ENCODE results near the gene GLCE.
"Not testable (repeated sequence)": the region's sequence is repeated elsewhere in the genome, so short reads cannot be mapped to it uniquely, and the experiment has no call there.

The GLCE gene

DNA sequence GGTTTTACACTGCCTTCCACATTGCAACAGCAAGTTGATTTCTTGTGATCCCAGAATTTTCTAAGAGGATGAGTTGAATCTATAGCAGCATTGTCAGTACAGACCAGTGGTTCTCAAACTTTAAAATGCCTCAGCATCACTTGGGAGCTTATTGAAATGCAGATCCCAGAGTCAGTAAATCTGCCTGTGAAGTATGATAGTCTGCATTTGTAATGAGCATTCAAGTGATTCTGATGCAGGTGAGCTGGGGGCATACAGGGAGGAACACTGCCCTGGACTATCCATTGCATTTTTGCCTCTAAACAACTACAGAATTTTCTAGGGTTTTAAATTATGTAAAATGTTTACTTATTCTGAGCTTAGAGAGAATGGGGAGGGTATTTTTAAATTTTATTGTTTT is 110.8 kb downstream of the GLCE start:
- no peak for DNase-seq

DNA sequence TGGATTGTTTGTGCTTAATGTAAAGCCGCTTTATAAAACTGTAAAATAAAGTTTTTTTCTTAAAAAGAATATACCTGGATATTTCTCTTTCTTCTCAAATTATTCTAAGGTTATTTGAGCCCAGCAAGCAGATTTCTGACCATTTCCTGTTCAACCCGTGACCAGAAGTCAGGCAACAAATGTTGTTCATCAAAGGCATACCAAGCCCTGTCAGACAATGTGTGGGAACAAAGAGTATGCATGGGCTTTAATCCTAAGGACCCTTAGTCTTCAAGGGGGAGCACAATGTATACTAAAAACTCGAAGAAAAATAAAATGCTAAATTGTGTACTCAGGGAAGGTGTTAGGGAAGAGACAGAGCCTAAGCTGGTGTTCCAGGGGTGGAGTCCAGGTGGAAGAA is 111.7 kb downstream of the GLCE start:
- DNase-seq, result no peak

DNA sequence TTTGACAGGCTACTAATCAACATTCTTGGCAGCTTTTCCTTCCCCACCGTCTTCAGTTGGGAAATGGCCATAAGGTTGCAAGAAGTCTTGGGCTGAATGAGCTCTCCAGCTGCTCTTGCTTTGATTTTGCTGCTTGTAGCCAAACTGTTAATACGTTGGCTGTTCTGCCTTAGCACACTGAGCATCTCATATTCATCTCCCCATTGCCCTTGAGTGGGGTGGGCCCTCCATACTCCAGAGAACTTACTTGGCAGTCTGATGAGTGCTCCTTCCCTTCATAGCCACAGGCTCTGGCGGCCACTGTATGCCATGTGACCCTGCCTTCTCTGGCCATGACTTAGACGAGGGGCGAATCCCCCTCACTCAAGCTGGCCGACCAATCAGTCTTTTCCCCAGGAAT is 112.5 kb downstream of the GLCE start:
- DNase-seq, result no peak

DNA sequence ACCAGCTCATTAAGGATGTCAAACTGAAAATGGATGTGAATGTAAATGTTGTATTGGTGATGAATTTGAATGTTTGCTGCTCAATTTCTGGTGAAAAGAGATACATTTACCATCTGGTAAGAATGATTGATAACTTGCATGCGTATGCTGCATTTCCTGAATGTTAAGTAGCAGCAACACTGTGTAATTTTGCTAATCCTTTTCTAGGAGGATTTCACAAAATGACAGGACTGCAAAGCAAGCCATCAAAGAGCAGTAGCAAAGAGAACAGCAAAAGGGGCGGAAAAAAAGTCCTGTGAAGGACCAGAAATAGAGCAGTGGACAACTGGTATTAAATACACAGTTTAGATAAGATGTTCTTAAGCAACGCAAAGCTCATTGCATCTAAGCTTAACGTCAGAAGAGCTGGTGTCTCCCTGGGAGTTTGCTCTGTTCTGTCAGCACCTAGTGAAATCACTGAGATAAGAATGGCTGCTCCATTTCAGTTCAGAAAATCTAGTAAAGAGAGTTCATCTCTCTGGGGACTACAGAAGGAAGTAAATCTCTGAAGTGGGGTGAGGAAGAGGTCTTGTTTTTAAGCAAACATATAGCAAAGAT is 114.7 kb downstream of the GLCE start:
- no peak for DNase-seq

DNA sequence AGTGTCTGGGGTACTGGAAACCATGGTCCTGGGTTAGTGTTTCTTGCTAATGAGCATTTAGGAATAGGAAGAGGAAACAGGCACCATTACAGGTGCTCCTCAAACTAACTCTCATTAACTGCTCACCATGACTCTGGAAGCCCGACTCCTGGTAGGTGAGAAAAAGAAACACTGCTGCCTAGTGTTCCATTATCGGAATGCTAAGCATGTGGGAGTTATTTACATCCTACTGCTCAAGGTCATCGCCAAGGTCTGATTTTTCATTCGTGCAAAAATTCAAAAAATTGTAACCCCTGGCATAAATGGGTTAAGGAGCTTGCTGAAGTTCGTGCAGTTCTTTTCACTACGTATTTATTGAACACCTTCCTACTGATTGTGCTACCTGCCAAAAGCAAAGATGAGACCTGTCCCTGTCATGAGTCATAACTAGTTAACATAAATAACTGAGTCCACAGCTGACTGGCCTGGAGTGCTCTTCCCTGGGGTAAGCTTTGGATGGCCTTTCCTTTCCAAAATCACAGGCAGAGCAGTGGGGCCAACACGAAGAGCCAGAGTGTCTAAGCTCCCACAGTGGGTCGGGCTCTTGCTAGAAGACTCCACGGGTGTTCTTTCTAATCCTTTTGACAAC is 115.6 kb downstream of the GLCE start:
- no peak for DNase-seq

DNA sequence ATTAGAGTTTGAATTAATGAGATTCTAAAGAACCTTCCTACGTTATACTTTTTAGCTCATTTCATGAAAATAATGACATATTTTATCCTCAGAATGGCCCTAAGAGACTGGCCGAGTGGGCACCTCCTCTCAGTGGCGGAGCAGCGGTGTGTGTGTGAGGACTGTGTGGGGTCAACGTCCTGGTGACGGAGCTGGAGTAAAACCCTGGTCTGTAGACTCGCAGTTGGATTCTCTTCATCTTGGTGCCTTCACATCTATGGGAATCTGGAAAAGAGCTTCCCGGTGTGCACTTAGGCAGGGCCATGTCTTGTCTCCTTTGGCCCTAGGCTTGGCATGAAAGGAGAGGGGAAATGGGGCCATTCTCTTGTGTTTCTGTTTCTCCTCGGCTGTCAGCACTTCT is 116.9 kb downstream of the GLCE start:
- no peak for DNase-seq

DNA sequence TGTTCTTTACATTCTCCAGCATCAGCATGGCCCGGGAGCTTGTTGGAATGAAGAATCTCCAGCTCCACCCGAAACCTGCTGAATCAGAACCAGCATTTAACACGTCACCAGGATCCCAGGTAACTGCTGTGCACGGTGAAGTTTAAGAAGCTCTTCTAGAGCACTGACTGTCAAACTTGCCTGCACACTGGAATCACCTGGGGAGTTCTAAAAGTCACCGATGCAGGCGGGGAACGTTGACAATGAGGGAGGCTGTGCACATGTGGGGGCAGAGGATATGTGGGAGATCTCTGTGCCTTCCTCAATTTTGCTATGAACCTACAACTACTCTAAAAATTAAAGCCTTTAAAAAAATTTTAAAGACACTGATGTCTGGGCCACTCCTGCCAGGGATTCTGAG is 119.2 kb downstream of the GLCE start:
- DNase-seq, result no peak

DNA sequence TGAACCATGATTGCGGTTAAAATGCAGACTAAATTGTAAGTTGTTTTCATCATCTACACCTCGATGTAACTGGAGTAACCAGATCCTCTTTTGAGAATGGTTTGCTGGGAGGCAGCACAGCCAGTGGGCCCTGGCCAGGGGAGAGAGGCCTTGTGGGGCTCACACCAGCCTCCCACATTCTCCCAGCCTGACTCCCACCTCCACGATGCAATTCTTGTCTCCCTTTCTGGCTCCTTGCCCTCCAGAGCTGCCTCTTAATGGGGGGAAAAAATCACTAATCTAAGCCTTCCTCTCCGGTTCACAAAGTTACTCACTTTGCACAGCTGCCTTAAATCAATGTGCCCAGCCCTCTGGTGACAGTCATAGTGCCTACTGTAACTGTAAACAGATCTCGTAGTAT is 120.3 kb downstream of the GLCE start:
- no peak for DNase-seq

DNA sequence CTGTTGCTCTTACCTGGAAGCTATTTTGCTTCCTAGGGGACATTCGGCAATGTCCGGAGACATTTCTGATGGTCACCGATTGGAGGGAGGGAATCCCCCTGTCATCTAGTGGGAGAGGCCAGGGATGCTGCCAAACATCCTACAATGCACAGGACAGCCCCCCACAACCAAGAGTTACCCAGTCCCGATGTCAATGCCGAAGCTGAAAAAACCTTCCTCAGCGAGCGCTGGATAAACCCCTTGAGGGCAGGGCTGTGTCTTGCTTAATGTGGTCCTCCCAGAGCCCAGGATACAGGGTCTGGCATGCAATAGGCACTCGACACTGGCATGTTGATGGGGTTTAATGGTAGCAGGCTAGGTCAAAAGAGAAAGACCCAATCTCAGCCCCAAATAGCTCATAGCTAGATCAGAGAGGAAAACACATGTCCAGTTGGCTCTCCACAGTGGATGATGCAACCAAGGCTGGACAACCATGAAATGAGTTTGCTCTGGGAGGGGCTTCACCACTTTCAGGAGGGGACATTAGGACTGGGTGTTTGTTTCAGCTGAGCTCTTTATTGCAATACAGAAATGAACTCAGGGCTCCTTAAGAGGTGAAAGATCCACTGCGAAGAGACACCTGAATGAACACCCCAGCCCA is 121.8 kb downstream of the GLCE start:
- no peak for DNase-seq

DNA sequence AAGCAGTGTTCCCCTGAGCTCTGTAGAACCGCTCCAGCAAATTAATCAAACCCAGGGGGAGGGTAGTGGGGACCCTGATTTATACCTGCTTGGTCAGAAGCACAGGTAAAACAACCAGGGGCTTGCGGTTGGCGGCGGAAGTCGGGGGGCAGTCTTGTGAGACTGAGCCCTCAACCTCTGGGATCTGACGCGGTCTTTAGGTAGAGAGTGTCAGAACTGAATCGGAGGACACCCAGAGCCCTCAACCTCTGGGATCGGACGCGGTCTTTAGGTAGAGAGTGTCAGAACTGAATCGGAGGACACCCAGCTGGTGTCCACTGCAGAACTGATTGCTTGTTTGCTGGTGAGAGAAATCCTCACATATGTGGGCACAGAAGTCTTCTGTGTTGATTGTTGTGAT is 125.4 kb downstream of the GLCE start:
- DNase-seq, result no peak

DNA sequence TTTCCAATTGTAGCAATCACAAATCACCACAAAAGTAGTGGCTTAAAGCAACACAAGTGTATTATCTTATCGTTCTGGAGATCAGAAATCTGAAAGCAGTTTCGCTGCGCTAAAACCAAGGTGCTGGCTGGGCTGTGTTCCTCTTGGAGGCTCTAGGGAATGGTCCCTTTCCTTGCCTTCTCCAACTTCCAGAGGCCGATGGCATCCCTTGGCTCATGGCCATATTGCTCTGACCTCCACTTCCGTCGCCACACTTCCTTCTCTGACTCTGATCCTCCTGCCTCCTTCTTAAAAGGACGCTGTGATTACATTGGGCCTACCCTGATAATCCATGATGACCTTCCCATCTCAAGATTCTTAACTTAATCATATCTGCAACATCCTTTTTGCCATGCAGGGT is 127.6 kb downstream of the GLCE start:
- no peak for DNase-seq

DNA sequence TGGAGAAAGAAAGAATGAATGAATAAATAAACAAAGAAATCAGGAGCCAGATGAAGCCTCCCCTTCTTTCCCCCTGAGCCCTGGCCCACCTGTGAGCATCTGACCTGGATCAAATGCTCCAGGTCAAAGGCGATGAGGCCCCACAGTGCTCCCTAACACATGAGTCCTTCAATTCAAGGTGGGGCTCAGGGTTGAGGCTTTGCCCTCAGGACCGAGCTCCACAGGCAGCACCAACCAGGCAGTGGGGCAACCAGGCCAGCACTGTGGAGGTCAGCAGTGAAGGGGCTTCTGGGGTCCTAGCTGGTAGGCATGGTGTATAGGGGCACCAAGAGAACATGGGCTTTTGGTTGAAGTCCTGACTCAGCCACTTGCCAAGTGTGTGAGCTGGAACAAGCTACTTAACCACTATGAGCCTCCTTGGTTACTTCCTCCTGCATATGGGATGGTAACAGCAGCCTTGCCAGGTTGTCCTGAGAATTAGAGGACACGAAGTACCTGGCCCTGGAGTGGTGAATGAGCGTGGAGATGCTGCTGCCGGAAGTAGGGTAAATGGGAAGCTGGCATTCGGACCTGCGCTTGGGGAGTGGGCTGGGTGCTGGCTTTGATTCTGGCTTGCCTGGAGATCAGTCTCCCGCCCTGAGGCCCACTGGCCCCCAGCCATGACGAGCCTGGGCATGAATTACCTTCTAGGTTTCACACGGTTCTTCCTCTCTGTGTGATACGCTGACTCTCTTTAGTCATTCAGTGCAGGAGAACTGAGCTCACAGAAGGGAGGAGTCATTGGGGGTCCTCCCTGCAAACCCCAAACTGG is 128.3 kb downstream of the GLCE start:
- no peak for DNase-seq

DNA sequence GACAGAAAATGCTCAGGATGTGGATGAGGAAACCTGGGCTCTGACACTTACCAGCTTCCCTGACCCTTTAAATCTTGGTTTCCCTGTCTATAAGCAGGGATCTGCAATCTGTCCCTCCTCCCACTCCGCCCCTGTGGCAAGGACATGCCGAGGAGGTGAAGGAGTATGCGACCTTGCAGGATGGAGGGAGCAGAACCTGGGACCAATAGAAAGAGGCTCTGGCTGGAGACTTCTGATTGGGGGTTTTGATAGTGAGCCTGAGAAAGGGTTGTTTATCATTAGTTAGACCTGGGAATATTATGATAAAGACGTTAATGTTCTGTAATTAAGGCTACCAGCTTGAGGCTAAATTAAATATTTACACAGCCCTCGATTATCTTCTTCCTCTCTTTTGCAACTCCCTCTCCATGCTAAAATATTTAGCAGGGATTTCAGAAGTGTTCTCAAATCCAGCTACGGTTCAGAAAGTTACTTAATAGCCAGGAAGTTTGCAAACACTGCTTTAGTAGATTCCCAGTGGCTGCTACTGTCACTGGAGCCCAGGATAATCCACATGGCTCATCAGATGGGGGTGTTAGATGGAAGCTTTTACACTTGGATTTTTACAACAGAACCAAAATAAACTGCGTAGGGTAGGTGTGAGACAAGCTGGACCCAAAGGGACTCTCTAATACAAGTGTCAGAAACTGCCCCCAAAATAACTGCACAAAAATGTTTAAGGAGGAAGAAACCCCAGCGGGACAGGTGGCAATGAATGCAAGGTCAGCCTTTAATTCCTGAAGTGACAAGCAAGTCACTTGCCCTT is 129.1 kb downstream of the GLCE start:
- DNase-seq, result no peak

DNA sequence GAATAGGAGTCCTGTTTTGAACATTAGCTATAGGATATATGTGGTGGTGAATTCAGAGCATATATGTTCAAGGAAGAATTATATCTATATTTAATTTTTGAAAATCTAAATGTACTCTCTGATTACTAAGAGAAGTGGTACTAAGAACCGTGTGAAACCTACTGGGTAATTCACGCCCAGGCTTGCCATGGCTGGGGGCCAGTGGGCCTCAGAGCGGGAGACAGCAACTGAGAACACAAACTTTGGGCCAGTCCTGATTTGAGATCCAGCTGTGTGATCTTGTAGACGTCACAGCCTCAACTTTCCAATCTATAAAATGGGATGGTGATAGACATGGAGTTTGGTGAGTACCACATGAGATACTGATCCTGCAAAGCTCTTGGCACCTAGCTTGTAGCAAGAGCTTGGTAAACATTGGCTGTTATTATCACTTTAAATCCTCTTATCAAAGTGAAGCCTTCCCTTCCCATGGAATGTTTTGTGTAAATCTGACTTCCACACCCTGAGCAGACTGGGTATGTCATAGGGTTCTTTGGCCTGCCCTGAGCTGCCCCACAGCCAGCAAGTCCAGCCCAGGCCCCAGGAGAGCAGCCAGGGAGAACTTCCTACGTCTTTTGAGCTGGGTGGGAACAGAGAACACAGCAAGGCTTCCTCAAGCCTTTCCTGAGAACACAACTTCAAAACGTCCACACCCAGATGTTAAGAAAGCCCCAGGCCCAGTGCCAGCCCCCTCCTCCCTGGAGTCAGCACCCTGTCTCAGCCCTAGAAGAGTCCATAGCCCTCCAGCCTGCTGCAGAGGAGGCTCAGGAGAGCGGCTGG is 130.1 kb downstream of the GLCE start:
- DNase-seq, result no peak

DNA sequence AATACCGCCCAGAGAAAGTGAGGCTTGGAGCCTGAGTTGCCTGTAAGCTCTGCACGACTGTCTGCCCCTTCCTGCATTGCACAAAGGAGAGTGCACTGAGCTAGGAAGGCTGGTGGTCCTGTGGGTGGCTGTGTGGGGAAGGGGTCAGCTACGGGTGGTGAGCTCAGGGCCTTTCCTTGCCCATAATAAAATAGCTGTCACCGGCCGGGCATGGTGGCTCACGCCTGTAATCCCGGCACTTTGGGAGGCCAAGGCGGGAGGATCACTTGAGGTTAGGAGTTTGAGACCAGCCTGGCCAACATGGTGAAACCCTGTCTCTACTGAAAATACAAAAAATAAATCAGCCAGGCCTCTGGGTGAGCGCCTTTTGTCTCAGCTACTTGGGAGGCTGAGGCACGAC is 131.2 kb downstream of the GLCE start:
- not testable (repeated sequence) for DNase-seq

DNA sequence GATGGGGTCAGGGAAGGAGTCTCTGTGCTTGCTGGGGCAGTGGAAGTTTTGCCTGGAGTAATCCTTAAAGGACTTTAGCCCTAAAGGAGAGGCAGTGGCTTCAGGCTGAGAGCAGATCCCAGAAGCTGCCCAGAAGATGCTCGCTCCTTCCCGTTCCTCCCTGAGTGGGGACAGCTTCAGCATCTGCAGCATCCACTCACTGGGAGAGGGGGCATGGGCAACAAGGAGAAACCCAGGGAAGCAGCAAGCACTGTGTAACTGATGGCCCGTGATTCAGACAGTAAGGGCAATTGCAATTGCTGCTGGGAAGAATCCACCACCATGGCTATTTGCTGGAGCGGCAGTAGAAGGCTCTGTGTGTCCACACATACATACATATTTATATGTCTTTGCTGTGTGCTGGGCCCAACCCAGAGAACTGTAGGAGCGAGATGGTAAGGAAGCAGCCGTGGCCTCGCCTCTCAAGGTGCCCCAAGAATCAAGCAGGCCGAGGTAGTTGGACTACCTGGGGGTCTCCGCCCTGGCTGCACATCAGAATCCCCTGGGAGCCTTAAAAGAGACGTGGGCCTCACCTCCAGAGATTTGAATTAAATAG is 132.5 kb downstream of the GLCE start:
- no peak for DNase-seq

DNA sequence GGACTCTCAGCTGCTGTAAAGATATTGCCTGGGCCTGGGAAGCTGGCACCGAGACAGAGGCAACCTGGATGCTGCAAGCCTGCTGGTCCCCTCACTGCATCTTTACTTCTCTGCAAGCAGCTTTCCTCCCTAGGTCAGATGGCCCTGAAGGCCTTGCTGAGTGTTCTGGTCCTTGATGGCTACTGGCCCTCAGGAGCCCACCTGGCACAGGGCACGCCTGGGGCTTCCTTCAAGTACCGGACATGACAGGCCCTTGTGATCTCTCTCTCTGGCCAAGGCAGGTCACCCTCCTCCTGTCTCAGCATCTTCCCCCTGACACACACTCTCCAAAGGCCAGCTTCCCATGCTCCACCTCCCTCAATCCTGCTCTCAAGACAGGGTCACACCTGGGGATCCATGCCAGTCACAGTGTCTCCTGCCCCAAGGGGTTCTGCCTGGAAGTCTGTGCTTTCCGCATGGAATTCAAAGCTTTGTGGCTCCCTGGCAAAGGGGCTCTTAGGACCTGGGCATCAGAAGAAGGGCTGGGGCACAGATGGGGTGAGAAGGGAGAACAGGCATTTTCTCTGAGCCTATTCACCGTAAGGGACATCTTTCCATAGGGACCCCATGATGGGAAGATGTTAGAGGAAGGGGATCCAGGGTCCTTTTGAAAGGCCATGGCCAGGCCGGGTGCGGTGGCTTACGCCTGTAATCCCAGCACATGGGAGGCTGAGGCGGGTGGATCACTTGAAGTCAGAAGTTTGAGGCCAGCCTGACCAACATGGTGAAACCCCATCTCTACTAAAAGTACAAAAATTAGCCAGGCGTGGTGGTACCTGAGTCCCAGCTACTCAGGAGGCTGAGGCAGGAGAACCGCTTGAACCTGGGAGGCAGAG is 133.5 kb downstream of the GLCE start:
- no peak for DNase-seq

DNA sequence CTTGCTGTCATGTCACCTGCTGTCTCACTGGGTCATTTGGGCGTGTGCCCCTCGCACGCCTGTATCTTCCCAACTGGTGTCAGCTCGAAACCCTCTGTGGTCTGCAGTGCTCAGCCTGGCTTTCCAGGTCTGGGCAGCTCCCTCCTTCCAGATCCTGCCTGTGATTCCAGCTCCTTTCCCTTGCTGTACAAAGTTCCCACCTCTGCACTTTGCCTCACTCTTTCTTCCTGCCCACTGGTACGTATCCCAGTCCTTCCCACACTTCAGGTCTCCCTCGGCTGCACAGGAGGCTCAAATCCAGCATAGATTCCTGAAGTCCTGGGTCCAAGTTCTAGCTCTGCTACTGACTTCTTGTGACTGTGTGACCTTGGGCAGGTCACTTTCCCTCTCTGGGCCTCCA is 136.2 kb downstream of the GLCE start:
- no peak for DNase-seq

DNA sequence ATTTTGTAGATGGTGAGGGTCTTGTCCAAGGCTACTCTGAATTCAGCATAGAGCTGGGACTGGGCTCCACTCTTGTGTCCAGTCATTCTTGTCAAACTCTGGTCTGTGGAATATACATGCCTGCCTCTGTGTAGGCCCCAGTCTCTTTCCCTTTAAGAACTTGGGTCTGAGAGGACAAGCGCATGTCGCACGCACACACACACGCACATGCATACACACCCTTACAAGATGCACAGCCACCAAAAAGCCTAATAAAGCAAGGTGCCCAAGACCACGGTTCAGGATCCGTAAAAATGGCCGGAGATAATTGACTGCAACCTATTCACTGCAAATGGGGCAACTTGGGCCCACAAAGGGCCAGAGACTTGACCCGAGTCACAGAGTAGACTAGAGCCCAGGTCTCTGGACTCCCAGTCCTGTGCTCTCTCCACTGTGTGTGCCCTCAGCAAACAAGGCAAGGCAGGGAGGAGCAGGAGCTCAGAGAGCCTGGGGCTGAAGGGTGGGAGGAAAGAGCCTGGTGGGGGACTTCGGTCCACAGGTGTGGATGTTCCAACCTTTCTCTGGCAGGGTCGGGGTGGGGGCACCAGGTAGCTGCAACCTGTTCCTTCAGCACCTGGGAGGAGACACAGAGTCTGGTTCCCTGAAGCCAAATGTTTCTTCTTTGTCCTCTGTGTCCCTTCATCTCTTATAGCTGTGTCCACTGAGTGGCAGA is 137.4 kb downstream of the GLCE start:
- no peak for DNase-seq
